Epithelial cell of prostate (primary cell): Measurements from ENCODE around the gene RAB41.
"Not testable (repeated sequence)": the region's sequence is repeated elsewhere in the genome, so short reads cannot be mapped to it uniquely, and the experiment has no call there.

ENCODE experiments used
- DNase-seq: peaks from one replicate; pipeline ENCODE4 v3.0.0-alpha.2; 2011; ENCODE audit warnings: low read depth, low spot score
- H3K27ac ChIP-seq: fragments of 450-650 bp; 2 replicates; pipeline ENCODE4 v1.5.1; 2017; ENCODE audit warnings: mild to moderate bottlenecking

RAB41 gene

GRCh38 chrX:70281951-70282350, at the start of gene RAB41:
Gene RAB41, plus strand, starts transcription at chrX:70282172. Its CDS starts 46 bp downstream, at chrX:70282218.
- no peak within 1 kb of the TSS for H3K27ac ChIP-seq
- no peak for DNase-seq

GRCh38 chrX:70234355-70234754, 47.6 kb upstream of the RAB41 start, which contains the start of gene AWAT1:
Gene AWAT1, plus strand, starts transcription at chrX:70234655. Its CDS starts 41 bp downstream, at chrX:70234696.
- H3K27ac ChIP-seq: no peak within 1 kb of the TSS
- no peak for DNase-seq

GRCh38 chrX:70240751-70241150, 41.2 kb upstream of the RAB41 start:
- no peak for DNase-seq
- H3K27ac ChIP-seq: no peak overlapping the region

- no peak for DNase-seq
- H3K27ac ChIP-seq: no peak overlapping the region
Measured at GRCh38 chrX:70241501-70241900, 40.5 kb upstream of the RAB41 start.

GRCh38 chrX:70243601-70244000, 38.4 kb upstream of the RAB41 start:
- peak overlapping the region; percentile 15 for H3K27ac ChIP-seq
- DNase-seq: not testable (repeated sequence)

GRCh38 chrX:70244881-70245280, 37.1 kb upstream of the RAB41 start:
- no peak for DNase-seq

GRCh38 chrX:70247252-70247651, 34.7 kb upstream of the RAB41 start:
- no peak for DNase-seq
- H3K27ac ChIP-seq: no peak overlapping the region

More at GRCh38 chrX:70244881-70245280, 37.1 kb upstream of the RAB41 start:
- H3K27ac ChIP-seq: no peak overlapping the region

GRCh38 chrX:70252491-70252890, 29.5 kb upstream of the RAB41 start:
- peak overlapping the region; percentile 96 for H3K27ac ChIP-seq
- no peak for DNase-seq

GRCh38 chrX:70253377-70254062, 28.5 kb upstream of the RAB41 start:
- peak overlapping the region; percentile 96 for H3K27ac ChIP-seq
- no peak for DNase-seq

- no peak for DNase-seq
- H3K27ac ChIP-seq: peak overlapping the region; percentile 96
Measured at GRCh38 chrX:70254063-70254400, 27.9 kb upstream of the RAB41 start.

- DNase-seq: no peak
- H3K27ac ChIP-seq: peak overlapping the region; percentile 96
Measured at GRCh38 chrX:70254909-70255308, 27.1 kb upstream of the RAB41 start.

- DNase-seq: no peak
- H3K27ac ChIP-seq: peak overlapping the region; percentile 96
Measured at GRCh38 chrX:70255452-70255851, 26.5 kb upstream of the RAB41 start.

GRCh38 chrX:70257423-70258288, 24.3 kb upstream of the RAB41 start:
- no peak overlapping the region for H3K27ac ChIP-seq
- no peak for DNase-seq

- DNase-seq: no peak
- H3K27ac ChIP-seq: no peak within 1 kb of the TSS
Measured at GRCh38 chrX:70260104-70260503, 21.9 kb upstream of the RAB41 start, which contains the start of gene P2RY4. Gene P2RY4, minus strand, starts transcription at chrX:70260204. Its CDS starts 580 bp downstream, at chrX:70259624.

GRCh38 chrX:70262952-70263567, 18.9 kb upstream of the RAB41 start:
- DNase-seq: no peak
- H3K27ac ChIP-seq: no peak overlapping the region

GRCh38 chrX:70264784-70265183, 17.2 kb upstream of the RAB41 start:
- no peak overlapping the region for H3K27ac ChIP-seq
- no peak for DNase-seq

GRCh38 chrX:70268034-70268433, 13.9 kb upstream of the RAB41 start, which contains the start of gene ARR3:
Gene ARR3, plus strand, starts transcription at chrX:70268334. Its CDS starts 1,052 bp downstream, at chrX:70269386.
- H3K27ac ChIP-seq: no peak within 1 kb of the TSS
- DNase-seq: no peak

GRCh38 chrX:70274029-70274428, 7.9 kb upstream of the RAB41 start:
- not testable (repeated sequence) for H3K27ac ChIP-seq, DNase-seq

- no peak for DNase-seq
- H3K27ac ChIP-seq: no peak overlapping the region
Measured at GRCh38 chrX:70279081-70279480, 2.9 kb upstream of the RAB41 start.

GRCh38 chrX:70280573-70280972, 1.4 kb upstream of the RAB41 start:
- DNase-seq: no peak
- no peak overlapping the region for H3K27ac ChIP-seq
